Occipital lobe (tissue), 2 donors: Measurements from ENCODE around the gene NAA60. TPM values are rescaled to one million over a fixed set of nuclear protein-coding genes. Genes with fewer than 3 reads are reported as not detected.
"Not testable (repeated sequence)": the region's sequence is repeated elsewhere in the genome, so short reads cannot be mapped to it uniquely, and the experiment has no call there.

Experiments
- DNase-seq: peaks from one replicate; lab custom pipeline; 2025; lab: John Stamatoyannopoulos, UW
- total RNA-seq: library from RNA; depleted of rRNA; stranded (reverse); fragments of >200 nt; gene quantifications from one replicate; pipeline ENCODE4 v1.2.3, GENCODE V29; 2014

Gene NAA60
- total RNA-seq, 1 donor from 2014 or later: 12.2 TPM

DNA sequence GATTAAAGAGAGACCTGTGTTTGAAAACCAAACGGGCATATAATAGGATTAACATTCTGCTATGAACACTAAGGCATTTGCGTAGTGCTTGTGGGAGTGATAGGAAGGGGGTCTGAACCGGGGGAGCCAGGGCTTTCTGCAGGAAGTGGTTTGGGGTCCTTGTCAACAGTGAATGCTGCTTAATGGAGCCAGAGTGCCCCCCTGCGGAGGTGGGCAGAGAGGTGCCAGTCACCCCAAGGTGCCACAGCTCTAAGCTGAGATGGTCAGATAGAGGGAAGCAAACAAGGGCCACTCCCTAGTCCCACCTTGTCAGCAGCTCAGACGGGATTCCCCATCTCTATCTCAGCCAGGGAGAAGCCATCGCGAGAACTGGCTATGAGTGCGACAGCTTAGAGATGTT is 17.7 kb downstream of the NAA60 start:
- DNase-seq: no peak

DNA sequence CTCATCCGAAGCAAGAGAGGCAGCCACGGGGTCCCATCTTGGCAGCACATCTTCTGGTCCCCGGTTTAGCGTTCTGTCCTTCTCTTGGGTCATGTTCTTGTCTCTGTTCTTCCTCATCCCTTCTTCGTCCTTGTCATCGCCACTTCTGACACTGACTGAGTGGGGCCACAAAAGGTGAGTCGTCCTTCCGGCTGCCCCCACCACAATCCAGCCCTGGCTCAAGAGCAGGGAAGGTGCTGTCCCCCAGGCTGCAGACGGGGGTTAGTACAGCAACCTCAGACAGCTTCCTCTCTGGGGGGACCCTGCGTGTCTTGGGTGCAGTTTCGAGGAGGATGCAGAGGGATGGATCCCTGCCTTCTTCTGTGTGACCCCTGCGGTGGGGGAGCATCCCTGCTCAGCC is 21.8 kb downstream of the NAA60 start:
- no peak for DNase-seq

DNA sequence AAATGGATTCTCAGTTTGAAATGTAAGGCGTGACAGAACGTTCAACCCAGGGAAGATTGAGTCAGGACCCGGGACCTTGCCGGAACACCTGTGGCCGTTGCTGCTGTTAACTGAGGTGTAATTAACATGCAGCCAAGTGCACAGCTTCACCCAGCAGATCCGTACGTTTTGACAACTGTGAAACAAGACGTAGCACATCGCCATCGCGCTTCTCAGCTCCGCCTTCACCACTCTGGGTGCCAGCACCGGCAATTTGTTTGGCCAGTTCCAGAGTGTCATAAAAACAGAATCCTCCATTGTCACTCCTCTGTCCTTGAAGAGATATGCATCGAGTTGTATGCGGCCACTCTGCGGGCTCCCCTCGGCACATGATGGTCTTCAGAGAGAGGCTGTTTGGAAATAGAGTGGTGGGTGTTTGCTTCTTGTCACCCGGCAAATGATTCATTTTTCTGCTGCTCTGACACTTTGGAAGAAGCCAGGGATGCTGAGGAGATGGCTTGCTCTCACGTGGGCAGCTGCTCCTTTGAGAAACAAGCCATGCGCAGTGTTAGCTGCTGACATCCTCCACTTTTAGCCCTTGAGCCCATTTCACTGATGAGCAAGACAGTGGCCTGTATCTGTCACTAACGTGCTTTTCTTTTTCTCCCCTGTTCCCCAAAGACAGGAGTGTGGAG is 22.6 kb downstream of the NAA60 start:
- DNase-seq: no peak

DNA sequence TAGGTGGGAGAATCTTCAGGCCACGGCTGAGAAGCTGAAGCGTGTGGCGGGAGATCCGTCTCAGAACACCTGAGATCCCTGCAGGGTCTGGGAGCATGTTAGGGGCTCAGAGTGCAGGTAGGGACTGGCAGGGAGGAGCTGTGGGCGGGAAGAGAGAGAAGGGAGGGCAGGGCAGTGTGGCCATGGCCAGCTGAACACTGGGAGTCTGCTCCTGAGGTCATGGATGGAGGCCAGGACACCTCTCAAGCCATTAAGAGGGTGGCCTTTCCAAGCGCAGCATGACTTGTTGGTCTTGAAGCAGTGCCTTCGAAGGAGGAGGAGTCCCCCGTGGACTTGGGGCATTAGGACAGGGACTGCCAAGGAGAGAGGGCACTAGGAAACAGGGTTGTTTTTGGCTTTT is 23.7 kb downstream of the NAA60 start:
- DNase-seq: no peak

DNA sequence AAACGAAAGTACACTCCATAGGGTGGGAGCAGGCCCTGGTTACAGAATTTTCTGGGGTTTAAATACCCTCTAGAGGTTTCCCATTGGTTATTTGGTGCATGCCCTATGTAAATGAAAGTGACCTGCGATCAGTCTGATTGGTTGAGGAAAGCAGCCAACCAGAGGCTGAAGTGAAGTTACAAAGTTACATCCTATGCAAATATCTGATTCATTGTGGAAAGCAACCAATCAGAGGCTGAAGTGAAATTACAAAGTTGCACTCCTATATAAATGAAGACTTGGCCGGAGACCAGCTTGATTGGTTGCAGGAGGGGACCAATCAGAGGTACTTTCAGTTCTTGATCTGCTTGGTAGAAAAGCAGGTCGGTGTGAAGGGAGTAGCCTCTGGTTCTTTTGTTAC is 24.4 kb downstream of the NAA60 start:
- no peak for DNase-seq

DNA sequence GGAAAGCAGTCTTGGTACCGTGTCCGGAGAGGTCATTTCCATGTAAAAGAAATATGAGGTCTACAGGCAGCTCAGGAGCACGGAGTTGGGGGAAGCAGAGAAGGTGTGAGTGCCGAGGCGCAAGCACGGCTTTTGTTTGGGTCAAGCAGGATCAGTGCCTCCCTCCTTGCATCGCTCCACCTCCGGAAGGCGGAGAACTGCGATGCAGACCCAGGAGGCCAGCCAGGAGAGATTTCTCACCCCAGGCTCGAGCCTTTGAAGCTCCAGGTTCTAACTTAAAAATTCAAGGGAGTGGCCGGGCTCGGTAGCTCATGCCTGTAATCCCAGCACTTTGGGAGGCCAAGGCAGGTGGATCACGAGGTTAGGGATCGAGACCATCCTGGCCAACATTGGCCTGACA is 25.0 kb downstream of the NAA60 start:
- DNase-seq: no peak

DNA sequence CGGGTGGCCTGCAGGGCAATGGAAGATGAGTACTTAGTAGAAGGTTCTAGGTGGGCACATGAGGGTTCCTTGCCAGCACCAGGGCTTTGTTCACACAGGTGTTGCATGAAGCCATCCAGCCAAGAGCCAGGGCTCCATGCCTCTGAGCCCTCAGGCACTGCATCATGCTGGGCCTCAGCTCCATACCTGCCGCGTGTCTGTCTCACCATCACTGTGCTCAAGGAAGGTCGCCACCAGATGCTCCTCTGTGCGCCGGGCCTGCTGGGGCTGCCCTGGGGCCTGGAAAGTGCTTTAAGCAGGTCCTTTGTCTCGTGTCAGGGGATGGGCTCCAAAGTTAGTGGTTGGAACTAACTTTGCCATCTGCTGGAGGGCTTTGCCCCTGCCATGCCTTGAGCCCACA is 26.3 kb downstream of the NAA60 start:
- DNase-seq: no peak

DNA sequence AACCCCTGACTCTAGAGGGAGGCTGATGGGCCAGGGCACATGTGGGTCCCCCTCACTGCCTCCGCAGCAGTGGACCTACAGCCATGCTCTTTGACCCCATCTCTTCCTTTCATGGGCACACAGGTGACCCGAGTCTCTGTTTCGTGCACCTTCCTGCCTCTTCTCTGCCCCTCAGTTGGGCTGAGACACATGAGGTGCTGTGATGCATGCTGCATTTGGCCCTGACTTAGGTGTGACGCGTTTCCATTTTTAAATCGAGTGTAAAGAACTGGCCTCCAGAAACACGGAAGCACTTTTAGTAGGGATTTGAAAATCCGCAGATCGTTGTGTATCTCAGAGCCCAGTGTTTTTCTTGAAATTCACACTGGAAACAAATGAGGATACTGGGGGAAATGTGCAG is 27.2 kb downstream of the NAA60 start:
- DNase-seq: no peak

DNA sequence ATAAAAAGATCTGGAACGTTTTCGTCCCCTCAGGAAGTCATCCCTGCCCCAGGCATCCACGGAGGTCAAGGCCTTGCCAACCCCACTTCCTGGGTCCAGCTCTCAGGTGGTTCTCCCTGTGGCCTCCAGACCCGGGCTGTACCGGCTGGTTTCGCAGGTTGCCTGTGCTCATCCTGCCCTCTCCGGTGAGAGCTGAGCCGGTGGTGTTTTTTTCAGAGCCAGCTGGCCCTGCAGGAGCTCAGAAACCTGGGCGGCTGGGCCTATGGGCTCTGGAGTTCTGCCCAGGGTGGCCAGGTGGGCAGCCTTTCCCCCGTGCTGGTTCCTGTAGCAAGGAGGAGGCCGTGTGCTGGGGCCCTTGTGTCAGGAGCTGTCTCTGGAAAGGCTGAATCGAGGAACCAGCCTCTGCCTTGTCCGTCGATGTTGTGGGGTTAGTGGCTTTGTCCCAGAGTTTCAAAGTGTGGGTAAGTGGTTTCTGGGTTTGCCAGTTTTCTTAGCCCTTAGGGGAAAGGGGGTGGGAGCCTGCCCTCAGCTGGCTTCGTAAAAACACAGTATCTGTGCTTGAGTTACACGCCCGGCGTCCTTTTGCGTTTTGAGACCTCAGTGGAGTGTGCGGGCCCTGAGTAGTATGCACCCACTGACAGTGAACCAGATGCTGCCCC is 28.2 kb downstream of the NAA60 start:
- no peak for DNase-seq

DNA sequence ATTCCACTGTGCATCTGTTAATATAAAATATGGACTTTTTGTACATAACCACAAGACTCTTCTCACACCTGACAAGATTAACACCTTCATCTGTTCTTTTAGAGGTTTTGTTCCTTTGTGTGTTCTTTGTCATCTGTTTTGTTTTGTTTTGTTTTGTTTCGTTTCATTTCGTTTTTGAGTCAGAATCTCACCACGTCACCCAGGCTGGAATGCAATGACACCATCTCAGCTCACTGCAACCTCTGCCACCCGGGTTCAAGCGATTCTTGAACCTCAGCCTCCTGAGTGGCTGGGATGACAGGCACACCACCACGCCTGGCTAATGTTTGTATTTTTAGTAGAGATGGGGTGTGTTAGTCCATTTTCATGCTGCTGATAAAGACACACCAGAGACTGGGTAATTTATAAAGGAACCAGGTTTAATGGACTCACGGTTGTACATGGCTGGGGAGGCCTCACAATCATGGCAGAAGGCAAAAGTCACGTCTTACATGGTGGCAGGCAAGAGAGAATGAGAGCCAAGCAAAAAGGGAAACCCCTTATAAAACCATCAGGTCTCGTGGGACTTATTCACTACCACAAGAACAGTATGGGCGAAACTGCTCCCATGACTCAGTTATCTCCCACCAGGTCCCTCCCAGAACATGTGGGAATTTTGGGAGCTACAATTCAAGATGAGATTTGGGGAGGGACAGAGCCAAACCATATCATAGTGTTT is 29.6 kb downstream of the NAA60 start:
- DNase-seq: no peak

DNA sequence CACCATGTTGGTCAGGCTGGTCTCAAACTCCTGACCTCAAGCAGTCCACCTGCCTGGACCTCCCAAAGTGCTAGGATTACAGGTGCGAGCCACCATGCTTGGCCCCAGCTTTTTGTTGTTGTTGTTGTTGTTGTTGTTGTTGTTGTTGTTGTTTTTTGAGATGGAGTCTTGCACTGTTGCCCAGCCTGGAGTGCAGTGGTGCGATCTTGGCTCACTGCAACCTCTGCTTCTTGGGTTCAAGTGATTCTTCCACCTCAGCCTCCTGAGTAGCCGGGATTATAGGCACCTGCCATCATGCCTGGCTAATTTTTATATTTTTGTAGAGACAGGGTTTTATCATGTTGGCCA is 30.1 kb downstream of the NAA60 start:
- DNase-seq: not testable (repeated sequence)

DNA sequence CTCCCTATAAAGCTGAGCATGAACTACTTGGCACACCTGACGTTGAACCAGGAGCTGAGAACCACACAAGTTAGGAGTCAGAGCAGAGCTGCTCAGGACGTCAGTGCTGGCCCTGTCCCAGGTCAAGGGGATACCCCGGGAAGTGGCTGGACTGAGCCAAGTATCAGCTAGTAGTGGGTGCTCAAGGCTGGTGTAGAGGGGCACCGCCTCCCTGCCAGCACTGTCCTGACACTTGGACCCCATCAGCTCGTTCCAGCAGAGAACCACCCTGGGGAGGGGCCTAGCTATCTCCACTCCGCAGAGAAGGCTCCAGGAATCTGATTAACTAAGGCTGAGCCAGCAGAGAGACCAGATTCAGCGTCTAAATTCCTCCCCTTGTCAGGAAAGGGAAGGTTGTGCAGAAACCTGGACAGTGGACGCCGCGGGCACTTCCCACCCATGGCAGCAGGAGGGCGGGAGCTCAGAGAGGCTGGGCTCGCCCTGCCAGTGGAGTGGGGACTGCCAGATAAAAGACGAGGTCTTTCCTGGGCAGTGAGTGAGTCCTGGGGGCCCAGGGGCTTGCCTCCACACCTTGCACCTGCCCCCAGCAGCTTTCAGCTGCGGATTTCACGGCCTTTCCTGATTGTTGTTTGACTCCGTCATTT is 30.8 kb downstream of the NAA60 start:
- DNase-seq: no peak

DNA sequence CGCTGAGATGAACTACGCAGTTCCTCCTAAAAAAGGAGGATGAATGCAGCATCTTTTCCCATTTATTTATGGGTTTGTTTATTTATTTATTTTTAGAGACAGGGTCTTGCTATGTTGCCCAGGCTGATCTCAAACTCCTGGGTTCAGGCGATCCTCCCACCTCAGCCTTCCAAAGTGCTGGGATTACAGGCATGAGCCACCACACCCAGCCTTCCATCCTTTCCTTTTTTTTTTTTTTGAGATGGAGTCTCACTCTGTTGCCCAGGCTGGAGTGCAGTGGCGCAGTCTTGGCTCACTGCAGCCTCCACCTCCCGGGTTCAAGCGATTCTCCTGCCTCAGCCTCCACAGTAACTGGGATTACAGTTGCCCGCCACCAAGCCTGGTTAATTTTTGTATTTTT is 31.4 kb downstream of the NAA60 start:
- DNase-seq: not testable (repeated sequence)

DNA sequence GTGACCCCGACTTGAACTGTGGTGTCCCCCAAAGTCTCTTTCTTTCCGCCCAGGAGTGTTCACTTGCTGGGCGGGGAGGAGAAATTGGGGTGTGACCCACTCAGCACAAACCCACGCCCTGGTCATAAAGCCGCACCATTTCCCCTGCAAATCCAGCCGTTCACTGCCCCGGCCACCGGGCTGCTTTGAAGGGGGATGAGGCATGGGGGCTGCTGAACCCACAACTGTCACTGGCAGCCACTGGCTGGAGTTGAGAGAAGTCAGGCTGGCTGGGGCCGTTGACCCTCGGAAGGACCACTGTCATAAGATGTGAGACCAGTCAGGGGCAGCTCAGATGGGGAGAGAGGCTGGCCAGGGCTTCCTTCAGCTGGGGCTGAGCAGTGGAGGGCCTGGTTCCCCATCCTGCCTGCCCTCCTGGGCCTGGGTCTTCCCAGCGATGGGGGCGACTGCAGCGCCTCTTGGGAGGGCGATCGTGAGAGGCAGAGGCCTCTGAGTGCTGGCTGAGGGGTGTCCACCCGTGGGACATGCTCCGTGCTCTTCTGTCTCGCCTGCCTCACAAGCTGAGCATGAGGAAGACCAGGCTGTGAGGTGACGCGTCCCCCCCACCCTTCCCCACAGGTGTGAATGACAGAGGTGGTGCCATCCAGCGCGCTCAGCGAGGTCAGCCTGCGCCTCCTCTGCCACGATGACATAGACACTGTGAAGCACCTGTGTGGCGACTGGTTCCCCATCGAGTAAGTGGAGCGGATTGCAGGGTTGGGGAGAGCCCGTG is 32.3 kb downstream of the NAA60 start:
- no peak for DNase-seq

DNA sequence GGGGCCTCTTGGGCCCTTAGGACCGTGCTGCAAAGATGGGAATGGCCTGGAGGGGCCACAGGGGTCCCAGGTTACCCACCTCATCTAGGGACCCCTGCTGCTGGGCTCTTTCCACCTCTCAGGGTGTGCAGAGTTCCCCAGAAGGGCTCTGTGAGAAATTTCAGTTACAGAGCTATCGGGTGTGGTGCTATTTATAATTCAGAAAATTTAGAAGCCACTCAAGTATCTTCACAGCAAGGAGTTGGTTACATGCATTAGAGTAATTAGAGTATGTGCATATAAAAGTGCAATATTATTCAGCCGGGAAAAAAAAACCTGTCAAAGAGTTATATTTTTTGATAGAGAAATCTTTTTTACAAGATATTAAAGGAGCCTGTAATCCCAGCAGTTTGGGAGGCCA is 32.9 kb downstream of the NAA60 start:
- no peak for DNase-seq

DNA sequence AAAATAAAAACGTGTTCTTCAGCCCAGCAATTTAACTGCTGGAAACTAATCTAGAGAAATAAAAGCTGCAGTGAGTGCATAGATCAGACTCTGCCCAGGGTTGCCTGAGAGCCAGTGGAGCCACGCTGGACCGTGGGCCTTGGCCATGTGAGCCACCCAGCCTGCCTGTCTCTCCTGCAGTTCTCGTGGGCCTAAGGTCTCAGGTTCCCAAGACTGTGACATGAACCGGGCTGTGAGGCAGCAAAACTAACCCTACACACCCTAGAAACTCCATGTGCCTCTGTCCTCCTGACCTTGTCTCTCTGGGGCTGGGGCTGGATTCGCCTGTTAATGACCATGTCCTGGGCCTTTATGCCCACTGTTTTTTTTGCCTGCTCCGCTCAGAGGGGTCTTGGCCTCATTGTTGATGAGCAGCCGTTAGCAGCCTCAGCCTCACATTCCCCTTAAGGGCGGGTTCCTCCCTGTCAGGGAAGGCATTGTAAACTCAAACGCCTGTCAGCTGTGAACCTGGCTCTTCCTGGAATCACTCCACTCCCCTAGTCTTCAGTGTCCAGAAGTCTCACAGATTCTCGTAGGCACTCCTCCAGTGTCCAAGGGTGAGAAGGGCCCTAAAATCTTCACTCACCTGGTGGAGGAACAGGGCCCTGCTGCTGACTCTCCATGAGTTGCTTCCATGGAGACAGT is 34.9 kb downstream of the NAA60 start:
- DNase-seq: no peak

DNA sequence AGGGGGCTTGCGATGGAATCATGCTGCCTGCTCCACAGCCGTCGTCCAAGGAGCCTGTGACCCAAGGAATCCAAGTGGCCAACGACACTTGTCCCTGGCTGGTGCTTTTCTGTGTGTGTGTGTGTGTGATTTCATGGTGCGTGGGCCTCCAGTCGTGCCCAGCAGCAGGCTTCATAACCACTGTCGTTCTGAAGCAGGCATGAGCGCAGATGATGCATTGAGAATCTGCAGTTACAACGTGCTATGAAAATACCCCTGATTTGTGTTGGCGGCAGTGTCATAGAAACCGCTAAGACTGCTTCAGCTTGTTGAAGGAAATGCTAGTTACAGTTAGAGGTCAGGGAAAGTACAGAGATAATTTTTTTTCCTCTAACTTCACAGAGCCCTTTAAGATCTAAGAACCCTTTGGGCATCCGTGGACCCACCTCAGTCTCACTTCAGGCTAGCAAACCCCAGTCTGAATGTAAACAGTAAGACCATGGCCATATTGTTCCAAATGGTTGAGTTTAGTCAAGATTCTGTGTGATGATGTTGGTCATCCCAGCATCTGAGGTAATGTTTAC is 36.3 kb downstream of the NAA60 start:
- no peak for DNase-seq

DNA sequence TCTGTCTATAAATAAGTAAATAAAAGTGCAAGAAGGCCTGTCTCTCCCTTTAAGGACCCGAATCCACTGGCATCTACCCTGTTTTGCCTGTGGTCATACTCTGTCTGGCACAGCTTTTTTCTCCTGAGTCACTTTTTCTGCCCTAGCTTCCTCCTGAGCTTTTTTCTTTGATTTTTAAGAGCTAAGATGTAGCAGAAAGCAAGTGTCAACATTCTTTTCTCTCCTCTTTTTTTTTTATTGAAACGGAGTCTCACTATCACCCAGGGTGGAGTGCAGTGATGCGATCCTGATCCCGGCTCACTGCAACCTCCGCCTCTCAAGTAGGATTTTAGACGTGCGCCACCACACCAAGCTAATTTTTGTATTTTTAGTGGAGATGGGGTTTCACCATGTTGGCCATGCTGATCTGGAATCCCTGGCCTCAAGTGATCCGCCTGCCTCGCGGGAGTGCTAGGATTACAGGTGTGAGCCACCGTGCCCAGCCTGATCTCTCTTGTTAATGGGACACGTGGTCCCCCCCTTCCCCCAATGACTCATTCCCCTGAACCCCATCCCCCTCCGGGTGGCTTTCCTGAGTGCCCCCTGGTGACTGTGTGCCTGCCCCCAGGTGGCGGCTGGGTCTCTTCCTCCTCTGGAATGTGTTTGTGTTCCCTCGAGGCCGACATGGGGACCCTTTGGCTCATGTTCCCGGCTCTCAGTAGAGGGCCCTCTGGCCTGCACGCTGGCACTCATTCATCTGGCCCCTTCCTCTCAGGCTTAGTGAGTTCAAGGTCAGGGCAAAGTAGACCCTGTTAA is 37.6 kb downstream of the NAA60 start:
- no peak for DNase-seq

DNA sequence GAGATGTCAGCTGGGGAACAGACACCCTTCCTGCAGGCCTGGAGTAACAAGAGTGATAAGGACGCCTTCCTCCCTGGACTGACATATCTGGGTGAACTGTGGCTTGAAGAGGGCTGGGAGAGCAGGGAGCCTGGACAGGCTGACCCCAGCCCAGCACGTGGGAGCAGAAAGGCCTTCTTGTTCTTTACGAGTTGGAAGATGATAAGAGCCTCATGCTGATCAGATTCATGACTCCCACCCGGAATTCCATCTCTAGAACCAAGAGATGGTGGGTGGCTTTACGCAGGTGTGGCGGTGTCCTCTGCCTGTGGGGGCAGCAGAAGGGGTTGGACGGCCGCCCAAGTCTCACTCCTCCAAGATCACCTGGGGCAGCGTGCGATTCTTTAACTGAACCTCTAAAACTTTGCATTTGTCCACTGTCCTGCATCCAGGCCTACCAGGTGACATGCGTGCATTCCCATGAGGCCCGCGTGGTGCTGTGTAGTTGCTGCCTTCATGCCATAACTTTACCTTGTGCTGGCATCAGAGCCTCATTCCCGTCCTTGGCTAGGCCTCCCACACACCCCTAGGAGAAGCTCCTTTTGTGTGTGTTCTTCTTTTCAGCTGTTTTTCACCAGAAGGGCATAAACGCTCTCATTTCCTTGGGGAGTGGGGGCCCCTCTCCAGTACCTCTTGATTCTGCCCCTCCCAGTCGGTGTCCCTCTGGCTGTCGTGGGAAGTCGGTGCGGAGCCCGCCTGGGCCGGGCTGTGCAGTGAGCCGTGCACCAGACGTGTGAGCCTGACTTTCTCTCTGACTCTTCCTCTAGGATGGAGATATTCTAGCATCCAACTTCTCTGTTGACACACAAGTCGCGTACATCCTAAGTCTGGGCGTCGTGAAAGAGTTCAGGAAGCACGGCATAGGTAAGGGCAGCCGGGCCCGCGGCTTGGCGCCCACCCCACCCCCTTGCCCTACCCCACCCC is 38.5 kb downstream of the NAA60 start:
- DNase-seq: no peak
